A549 (cell line): ENCODE data around the gene HCN2.

Experiments used
- JUNB ChIP-seq: fragments of >200 bp; sonication (Bioruptor Twin); formaldehyde crosslinking; IDR thresholded peaks from 2 replicates; pipeline ENCODE4 v1.6.1; 2016
- MYC ChIP-seq: IDR thresholded peaks from 2 replicates; pipeline ENCODE4 v1.6.1; 2012; ENCODE audit warnings: mild to moderate bottlenecking, inconsistent platforms, low read length, improper control_type of control experiment, borderline replicate concordance
- POLR2A ChIP-seq: IDR thresholded peaks from 2 replicates; pipeline ENCODE4 v1.6.1; 2012; ENCODE audit warnings: mild to moderate bottlenecking, low read length
- RNF2 ChIP-seq: fragments of 200-600 bp; sonication (generic); IDR thresholded peaks from 2 replicates; pipeline ENCODE4 v1.6.1; 2016; ENCODE audit warnings: low read depth, mild to moderate bottlenecking, antibody characterized with exemption, moderate library complexity, borderline replicate concordance
- TF ChIP-seq, protein P1 (sequence below): fragments of >200 bp; sonication (Bioruptor Twin); formaldehyde crosslinking; IDR thresholded peaks from 3 replicates; pipeline ENCODE4 v1.5.1; 2016

DNA sequence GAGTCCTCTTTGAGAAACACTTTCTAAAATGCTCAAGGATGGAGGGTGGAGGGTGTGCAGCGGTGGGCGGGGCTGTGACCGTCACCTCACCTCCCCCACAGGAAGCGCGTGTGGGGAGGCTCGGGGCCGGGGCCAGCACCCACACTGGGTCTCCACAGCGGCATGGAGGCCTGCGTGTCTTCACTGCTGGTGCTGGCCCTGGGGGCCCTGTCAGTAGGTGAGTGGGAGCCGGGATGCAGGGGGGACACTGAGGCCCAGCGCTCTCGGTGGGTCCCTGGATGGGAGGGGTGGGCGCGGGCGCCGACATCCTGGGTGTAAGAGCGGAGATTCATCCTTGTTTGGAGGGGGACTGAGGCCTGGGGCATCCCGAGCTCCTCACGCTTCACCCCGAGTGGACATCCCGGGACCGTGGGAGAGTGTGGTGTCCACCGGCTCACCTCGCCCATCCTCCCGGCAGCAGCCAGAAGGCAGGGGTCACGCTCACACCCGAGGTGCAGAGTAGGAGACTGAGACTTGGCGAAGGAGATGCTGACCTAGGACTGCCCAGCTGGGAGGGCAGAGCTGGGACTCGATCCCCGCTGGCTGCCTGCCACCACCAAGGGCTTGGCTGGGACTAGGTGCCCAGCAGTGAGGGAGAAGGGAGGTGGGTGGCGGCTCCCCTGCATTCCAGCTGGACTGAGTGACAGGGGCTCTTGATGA lies 45.6 kb upstream of the HCN2 start, which contains the start of gene GZMM:
- TF ChIP-seq, protein P1, sequence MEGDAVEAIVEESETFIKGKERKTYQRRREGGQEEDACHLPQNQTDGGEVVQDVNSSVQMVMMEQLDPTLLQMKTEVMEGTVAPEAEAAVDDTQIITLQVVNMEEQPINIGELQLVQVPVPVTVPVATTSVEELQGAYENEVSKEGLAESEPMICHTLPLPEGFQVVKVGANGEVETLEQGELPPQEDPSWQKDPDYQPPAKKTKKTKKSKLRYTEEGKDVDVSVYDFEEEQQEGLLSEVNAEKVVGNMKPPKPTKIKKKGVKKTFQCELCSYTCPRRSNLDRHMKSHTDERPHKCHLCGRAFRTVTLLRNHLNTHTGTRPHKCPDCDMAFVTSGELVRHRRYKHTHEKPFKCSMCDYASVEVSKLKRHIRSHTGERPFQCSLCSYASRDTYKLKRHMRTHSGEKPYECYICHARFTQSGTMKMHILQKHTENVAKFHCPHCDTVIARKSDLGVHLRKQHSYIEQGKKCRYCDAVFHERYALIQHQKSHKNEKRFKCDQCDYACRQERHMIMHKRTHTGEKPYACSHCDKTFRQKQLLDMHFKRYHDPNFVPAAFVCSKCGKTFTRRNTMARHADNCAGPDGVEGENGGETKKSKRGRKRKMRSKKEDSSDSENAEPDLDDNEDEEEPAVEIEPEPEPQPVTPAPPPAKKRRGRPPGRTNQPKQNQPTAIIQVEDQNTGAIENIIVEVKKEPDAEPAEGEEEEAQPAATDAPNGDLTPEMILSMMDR: no peak
- TF ChIP-seq MYC (no peak), JUNB (no peak), RNF2 (no peak), POLR2A (no peak)
